Effector memory CD8-positive, alpha-beta T cell (primary cell): ENCODE data around the gene GARIN3.

ENCODE experiments used
- ATAC-seq: fragments of 150-1000 bp; cut with Tn5 transposase; replicated peaks from 2 replicates; pipeline ENCODE4 v1.10.0; 2021; ENCODE audit warnings: mild to moderate bottlenecking, moderate library complexity
- DNase-seq, 3 experiments: peaks; one replicate each; pipeline ENCODE4 v3.0.0; 2021
- H3K27ac Mint-ChIP-seq, 2 donors: one replicate each; pipeline ENCODE4 v1.8.0; 2022; ENCODE audit warnings: mild to moderate bottlenecking in 2 of 2, mixed read lengths in 2 of 2, moderate library complexity in 2 of 2
- H3K27me3 Mint-ChIP-seq, 2 donors: one replicate each; pipeline ENCODE4 v1.8.0; 2022; ENCODE audit warnings: mixed read lengths in 2 of 2
- H3K36me3 Mint-ChIP-seq: one replicate; pipeline ENCODE4 v1.8.0; 2022; ENCODE audit warnings: mild to moderate bottlenecking, moderate library complexity, mixed read lengths; ENCODE audit not compliant: insufficient read depth
- H3K4me1 Mint-ChIP-seq, 2 donors: one replicate each; pipeline ENCODE4 v1.8.0; 2022; ENCODE audit warnings: low read depth in 2 of 2, mixed read lengths in 2 of 2
- H3K4me3 Mint-ChIP-seq, 2 donors: one replicate each; pipeline ENCODE4 v1.8.0; 2022; ENCODE audit warnings: mild to moderate bottlenecking in 2 of 2, mixed read lengths in 2 of 2, moderate library complexity in 2 of 2
- H3K9me3 Mint-ChIP-seq, 2 donors: one replicate each; pipeline ENCODE4 v1.8.0; 2022; ENCODE audit warnings: mixed read lengths in 2 of 2

Gene GARIN3

DNA sequence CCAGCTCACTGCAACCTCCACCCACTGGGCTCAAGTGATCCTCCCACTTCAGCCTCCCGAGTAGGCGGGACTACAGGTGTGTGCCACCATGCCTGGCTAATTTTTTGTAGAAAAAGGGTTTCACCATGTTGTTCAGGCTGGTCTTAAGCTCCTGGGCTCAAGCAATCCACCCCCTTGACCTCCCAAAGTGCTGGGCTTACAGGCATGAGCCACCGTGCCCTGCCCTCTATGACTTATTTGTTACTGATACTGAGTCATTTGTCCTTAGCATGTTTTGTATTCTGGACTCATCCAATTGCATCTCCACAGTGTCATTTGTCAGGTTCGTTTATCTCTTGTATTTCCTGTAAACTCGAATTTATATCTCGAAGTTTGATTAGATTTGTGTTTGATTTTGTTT is 11.9 kb upstream of the GARIN3 start:
- H3K27me3 Mint-ChIP-seq = no peaks in the 10 kb centered on the region
- DNase-seq = no peak
- peak overlapping the region; percentile 85 to 87 for H3K27ac Mint-ChIP-seq
- no peaks in the 10 kb centered on the region for H3K9me3 Mint-ChIP-seq
- H3K4me3 Mint-ChIP-seq = peak overlapping the region; percentile 64 to 98
- no peak for ATAC-seq
- peaks cover 27 to 46% of the 10 kb centered on the region in 2 donors for H3K4me1 Mint-ChIP-seq
- peaks cover 5% of the 10 kb centered on the region for H3K36me3 Mint-ChIP-seq

GRCh38 chr5:157175071-157175612 is 9.1 kb upstream of the GARIN3 start:
- Mint-ChIP-seq H3K9me3 (no peaks in the 10 kb centered on the region), H3K27me3 (no peaks in the 10 kb centered on the region), H3K4me1 (peaks cover 36 to 60% of the 10 kb centered on the region in 2 donors), H3K4me3 (no peak overlapping the region), H3K27ac (no peak overlapping the region), H3K36me3 (no peaks in the 10 kb centered on the region)
- no peak for DNase-seq
- no peak for ATAC-seq

- no peaks in the 10 kb centered on the region for H3K27me3 Mint-ChIP-seq
- peak; percentile 98 for ATAC-seq
- no peaks in the 10 kb centered on the region for H3K9me3 Mint-ChIP-seq
- peak; percentile 47 to 52 (median 51) for DNase-seq
- H3K4me1 Mint-ChIP-seq = peaks cover 22 to 40% of the 10 kb centered on the region in 2 donors
- H3K27ac Mint-ChIP-seq = peak overlapping the region; percentile 67 to 85
- no peaks in the 10 kb centered on the region for H3K36me3 Mint-ChIP-seq
- peak overlapping the region; percentile 27 to 46 for H3K4me3 Mint-ChIP-seq
Measured at GRCh38 chr5:157172403-157172802, 6.3 kb upstream of the GARIN3 start.

- Mint-ChIP-seq H3K27ac (peak overlapping the region in 1 of 2 donors; percentile 75), H3K36me3 (peaks cover 6% of the 10 kb centered on the region), H3K9me3 (no peaks in the 10 kb centered on the region), H3K27me3 (no peaks in the 10 kb centered on the region), H3K4me3 (no peak overlapping the region), H3K4me1 (peaks cover 20 to 39% of the 10 kb centered on the region in 2 donors)
- ATAC-seq = no peak
- DNase-seq = no peak
Measured at GRCh38 chr5:157168286-157168685, 2.2 kb upstream of the GARIN3 start.

DNA sequence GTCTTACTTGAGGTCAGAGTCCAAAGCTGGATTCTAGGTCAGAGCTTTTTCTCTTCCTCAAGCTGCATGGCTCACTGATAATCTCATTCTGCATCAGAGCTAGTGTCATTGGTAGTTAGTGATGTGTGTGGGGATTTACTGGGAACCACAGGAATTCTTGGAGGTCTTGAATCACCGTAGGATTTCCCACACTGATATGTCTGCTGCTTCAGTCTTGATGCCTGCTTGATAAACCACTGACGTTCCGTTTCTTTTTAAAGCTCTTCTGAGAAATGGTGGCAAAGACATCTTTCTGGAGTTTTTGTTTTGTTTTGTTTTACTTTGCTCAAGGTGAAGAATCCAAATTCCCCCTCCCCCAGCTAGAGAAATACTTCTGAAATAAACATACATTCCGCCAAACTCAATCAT is 1.2 kb upstream of the GARIN3 start:
- peak; percentile 68 for ATAC-seq

DNA sequence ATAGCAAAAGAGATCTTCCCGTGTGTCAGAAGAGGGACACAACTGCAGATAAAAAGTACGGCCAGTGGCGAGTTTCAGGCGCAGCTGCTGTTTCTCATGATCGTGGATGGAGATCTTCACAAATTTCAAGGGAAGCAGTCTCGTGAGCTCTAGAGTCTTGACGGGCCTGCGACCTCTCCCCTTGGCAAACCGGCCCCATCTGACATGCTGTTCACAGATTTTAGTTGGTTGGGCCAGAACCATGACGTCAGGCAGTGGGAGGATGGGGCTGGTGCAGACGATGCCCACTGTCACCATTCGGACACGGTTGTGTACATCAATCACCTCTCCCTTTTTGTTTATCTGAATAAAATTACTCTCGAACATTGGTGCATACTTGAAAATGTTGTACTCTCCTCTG is 396 bp downstream of the GARIN3 start:
- H3K4me1 Mint-ChIP-seq = peaks cover 8 to 18% of the 10 kb centered on the region in 2 donors
- no peak overlapping the region for H3K27ac Mint-ChIP-seq
- H3K27me3 Mint-ChIP-seq = no peaks in the 10 kb centered on the region
- no peak overlapping the region for H3K4me3 Mint-ChIP-seq
- ATAC-seq (no peak), DNase-seq (no peak)
- no peaks in the 10 kb centered on the region for H3K9me3 Mint-ChIP-seq
- peaks cover 6% of the 10 kb centered on the region for H3K36me3 Mint-ChIP-seq

More for the DNA sequence above, 1.2 kb upstream of the GARIN3 start:
- Mint-ChIP-seq H3K36me3 (peaks cover 6% of the 10 kb centered on the region), H3K4me3 (peak overlapping the region; percentile 44 to 50), H3K4me1 (peaks cover 13 to 29% of the 10 kb centered on the region in 2 donors), H3K27me3 (no peaks in the 10 kb centered on the region), H3K27ac (peak overlapping the region; percentile 41 to 75), H3K9me3 (no peaks in the 10 kb centered on the region)
- no peak for DNase-seq

DNA sequence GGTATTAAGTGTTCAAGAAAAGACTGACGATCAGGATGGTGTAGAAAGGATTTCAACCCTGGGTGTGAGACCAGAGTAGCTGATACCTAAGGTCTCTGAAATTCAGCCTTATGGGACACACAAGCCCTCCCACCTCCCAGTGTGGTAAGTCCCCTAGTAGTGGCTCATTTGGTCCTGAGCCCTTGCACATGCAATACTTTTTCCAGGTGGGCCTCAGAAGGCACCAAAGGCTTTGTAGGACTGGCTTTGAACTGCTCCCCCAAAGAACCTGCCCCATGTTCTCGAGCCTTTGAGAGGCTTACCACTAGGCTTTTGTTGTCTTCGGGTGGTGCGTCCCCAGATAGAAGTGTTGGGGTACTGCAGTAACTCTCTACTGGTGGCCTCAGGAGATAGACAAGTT is 803 bp downstream of the GARIN3 start:
- no peak for ATAC-seq
- Mint-ChIP-seq H3K9me3 (no peaks in the 10 kb centered on the region), H3K36me3 (peaks cover 6% of the 10 kb centered on the region), H3K4me1 (peaks cover 8 to 18% of the 10 kb centered on the region in 2 donors), H3K4me3 (no peak overlapping the region), H3K27ac (no peak overlapping the region), H3K27me3 (no peaks in the 10 kb centered on the region)
- DNase-seq = no peak

DNA sequence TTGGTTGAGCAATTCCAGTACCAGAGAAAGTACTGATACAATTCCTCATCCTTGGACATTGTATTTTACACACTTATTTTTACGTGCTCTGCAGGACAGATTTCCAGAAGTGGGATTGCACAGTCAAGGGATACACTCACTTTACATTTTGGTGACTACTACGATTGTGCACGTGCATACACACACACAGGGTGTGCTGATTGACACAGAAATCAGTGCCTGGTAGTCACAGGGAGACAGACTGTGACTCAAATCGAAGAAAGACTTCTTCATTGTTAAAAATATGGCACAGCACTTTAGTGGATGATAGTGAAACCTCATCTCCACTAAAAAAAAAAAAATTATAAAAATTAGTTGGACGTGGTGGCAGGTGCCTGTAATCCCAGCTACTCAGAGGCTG is 1.5 kb downstream of the GARIN3 start:
- Mint-ChIP-seq H3K4me3 (no peak overlapping the region), H3K27ac (peak overlapping the region in 1 of 2 donors; percentile 41), H3K36me3 (peaks cover 6% of the 10 kb centered on the region), H3K27me3 (no peaks in the 10 kb centered on the region), H3K9me3 (no peaks in the 10 kb centered on the region), H3K4me1 (peaks cover 15 to 26% of the 10 kb centered on the region in 2 donors)
- no peak for DNase-seq
- ATAC-seq = no peak

DNA sequence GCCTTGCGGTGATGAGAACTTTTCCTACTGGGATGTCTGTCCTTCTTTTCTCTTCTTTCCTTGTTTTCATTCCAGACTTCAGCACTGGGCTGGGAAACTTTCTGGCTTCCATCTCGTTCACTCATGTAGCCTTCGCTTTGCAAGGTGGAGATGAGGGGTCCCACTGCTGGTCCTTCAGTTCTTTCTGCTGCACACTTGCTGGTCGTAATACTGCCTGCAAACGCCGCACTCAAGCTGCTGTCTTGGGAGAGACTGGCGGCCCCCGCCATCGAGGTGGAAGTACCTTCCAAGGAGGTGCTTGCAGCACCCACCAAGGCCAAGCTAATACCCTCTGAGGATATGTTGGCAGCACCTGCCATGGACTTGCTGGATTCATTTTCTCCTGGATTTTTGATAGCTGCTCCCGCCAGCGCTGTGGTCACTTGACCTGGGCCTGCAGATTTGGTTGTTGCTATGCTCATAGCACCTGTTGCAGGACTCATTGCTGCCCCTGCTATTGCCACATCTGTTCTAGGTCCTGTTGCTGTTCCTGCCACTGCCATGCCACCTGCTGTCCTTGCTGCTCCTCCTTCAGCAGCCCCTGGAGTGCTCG is 3.0 kb downstream of the GARIN3 start:
- H3K4me3 Mint-ChIP-seq = no peak overlapping the region
- H3K4me1 Mint-ChIP-seq = peaks cover 21 to 36% of the 10 kb centered on the region in 2 donors

DNA sequence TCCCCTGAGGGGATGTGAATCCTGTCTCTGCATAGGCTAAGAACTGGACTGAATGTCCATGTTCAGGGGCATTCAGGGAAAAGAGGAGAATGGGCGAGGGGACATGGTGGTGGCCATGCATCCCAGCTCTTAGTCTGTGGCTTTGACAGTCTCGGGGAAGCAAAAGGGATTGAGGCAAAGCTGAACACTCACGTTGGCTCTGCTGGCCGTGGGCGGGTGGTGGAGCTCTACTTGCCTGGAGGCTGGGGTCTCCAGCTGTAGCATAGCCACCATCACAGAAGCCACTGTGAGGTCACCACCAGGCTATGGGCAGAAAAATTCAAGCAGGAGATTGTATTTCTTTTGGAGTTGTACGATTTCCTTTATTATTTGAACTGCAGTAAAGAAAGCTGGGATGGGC is 4.1 kb downstream of the GARIN3 start:
- H3K36me3 Mint-ChIP-seq = peaks cover 5% of the 10 kb centered on the region
- H3K9me3 Mint-ChIP-seq = no peaks in the 10 kb centered on the region
- no peak overlapping the region for H3K4me3 Mint-ChIP-seq
- H3K27ac Mint-ChIP-seq = no peak overlapping the region
- ATAC-seq = no peak
- DNase-seq = no peak
- peaks cover 16 to 30% of the 10 kb centered on the region in 2 donors for H3K4me1 Mint-ChIP-seq
- H3K27me3 Mint-ChIP-seq = no peaks in the 10 kb centered on the region

More for the DNA sequence above, 3.0 kb downstream of the GARIN3 start:
- DNase-seq (no peak), ATAC-seq (no peak)
- Mint-ChIP-seq H3K27ac (peak overlapping the region; percentile 41 to 49), H3K36me3 (peaks cover 6% of the 10 kb centered on the region), H3K27me3 (no peaks in the 10 kb centered on the region), H3K9me3 (no peaks in the 10 kb centered on the region)

DNA sequence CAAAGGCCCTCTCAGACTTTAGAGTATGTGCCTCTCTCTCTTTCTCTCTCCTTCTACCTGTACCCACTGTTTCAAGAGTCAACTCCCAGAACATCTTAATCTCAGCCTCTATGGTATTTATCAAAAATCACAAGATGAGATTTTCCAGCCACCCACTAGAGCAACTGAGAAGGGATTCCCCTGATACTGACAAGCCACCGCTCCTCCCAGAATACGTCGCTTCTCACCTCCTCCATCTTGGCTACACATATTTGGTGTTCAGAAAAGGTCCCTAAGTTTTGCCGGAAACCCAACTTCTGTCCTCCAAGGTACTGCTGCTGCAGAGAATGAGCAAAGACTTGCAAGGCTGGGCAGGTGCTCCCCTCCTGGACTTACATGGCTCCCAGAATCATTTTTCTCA is 6.1 kb downstream of the GARIN3 start:
- Mint-ChIP-seq H3K27ac (peak overlapping the region; percentile 91), H3K9me3 (no peaks in the 10 kb centered on the region), H3K4me3 (peak overlapping the region; percentile 46 to 77), H3K4me1 (peaks cover 27 to 40% of the 10 kb centered on the region in 2 donors), H3K27me3 (no peaks in the 10 kb centered on the region), H3K36me3 (no peaks in the 10 kb centered on the region)
- peak; percentile 26 to 32 (median 29) for DNase-seq
- peak; percentile 73 for ATAC-seq

DNA sequence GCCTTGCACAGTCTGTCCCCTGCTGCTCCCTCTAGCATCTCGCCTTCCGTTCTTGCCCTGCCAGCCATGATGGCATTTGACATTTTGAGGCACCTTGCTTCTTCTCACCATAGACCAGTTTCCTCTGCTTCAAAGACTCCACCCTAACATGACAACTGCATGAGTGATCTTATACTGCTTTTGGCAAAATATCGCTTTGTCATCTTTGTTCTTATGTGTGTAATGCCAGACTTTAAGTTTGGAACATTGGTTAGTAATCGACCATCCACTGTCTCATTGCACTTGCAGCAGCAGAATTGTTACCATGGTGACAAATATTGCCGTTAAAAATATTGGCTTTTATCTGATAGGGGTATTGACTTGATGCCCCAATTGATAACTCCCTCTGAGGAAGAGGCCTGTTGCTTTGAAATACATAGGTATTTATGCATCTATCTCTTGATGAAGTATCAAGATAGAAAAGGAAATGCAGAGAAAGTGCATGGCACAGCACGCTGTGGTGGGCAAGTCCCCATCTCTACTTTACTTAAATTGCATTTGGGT is 6.8 kb downstream of the GARIN3 start:
- ATAC-seq (peak; percentile 75), DNase-seq (peak in 2 of 3 experiments; percentile 15 to 18)
- H3K4me1 Mint-ChIP-seq = peaks cover 33 to 47% of the 10 kb centered on the region in 2 donors
- H3K4me3 Mint-ChIP-seq = peak overlapping the region; percentile 0 to 77
- H3K27me3 Mint-ChIP-seq = no peaks in the 10 kb centered on the region
- peak overlapping the region; percentile 91 for H3K27ac Mint-ChIP-seq
- H3K36me3 Mint-ChIP-seq = no peaks in the 10 kb centered on the region
- no peaks in the 10 kb centered on the region for H3K9me3 Mint-ChIP-seq

GRCh38 chr5:157157293-157157891 is 8.7 kb downstream of the GARIN3 start:
- Mint-ChIP-seq H3K4me1 (peaks cover 35 to 51% of the 10 kb centered on the region in 2 donors), H3K27me3 (no peaks in the 10 kb centered on the region), H3K4me3 (no peak overlapping the region), H3K9me3 (no peaks in the 10 kb centered on the region), H3K27ac (peak overlapping the region in 1 of 2 donors; percentile 91), H3K36me3 (no peaks in the 10 kb centered on the region)
- DNase-seq (no peak), ATAC-seq (no peak)

DNA sequence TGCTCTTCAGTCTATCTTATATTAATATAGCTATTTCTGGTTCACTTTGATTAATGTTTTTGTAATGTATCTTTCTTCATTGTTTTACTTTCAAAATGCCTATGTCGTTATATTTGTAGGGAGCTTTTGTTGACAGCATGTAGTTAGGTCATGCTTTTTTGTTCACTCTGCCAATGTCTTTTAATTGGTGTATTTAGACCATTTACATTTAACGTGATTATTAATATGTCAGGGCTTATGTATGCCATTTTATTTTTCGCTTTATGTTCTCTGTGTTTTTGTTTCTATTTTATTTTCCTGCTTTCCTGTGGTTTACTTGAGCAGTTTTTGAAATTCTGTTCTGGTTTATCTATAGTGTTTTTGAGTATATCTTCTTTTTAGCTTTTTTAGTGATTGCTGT is 10.8 kb downstream of the GARIN3 start:
- DNase-seq = no peak
- H3K27ac Mint-ChIP-seq = peak overlapping the region; percentile 92 to 95
- H3K4me1 Mint-ChIP-seq = peaks cover 32 to 51% of the 10 kb centered on the region in 2 donors
- no peaks in the 10 kb centered on the region for H3K27me3 Mint-ChIP-seq
- peak overlapping the region; percentile 77 to 82 for H3K4me3 Mint-ChIP-seq
- no peaks in the 10 kb centered on the region for H3K9me3 Mint-ChIP-seq
- no peak for ATAC-seq
- peaks cover 2% of the 10 kb centered on the region for H3K36me3 Mint-ChIP-seq
